NCI-H446 (cell line): ENCODE results near the gene AKTIP.
"Not testable (repeated sequence)": the region's sequence is repeated elsewhere in the genome, so short reads cannot be mapped to it uniquely, and the experiment has no call there.

ENCODE experiments used
- DNase-seq, 2 experiments: peaks; one replicate each; lab custom pipeline; 2025; lab: John Stamatoyannopoulos, UW

Gene AKTIP

GRCh38 chr16:53515811-53516210, 12.8 kb upstream of the AKTIP start:
- no peak for DNase-seq

GRCh38 chr16:53515259-53515658, 12.2 kb upstream of the AKTIP start:
- no peak for DNase-seq

- not testable (repeated sequence) for DNase-seq
Observed at GRCh38 chr16:53512795-53513194, 9.8 kb upstream of the AKTIP start.

- no peak for DNase-seq
Observed at GRCh38 chr16:53511403-53512280, 8.6 kb upstream of the AKTIP start.

GRCh38 chr16:53511084-53511402, 8.0 kb upstream of the AKTIP start:
- DNase-seq = no peak

- DNase-seq = no peak
Observed at GRCh38 chr16:53510704-53511070, 7.7 kb upstream of the AKTIP start.

GRCh38 chr16:53509906-53510703, 7.1 kb upstream of the AKTIP start:
- DNase-seq = peak in 1 of 2 experiments; percentile 50

GRCh38 chr16:53507464-53508179, 4.6 kb upstream of the AKTIP start:
- DNase-seq = no peak

- DNase-seq = no peak
Observed at GRCh38 chr16:53506254-53506653, 3.2 kb upstream of the AKTIP start.

GRCh38 chr16:53504665-53505064, 1.7 kb upstream of the AKTIP start:
- DNase-seq = no peak

- peak in 1 of 2 experiments; percentile 7 for DNase-seq
Observed at GRCh38 chr16:53503991-53504663, 1.1 kb upstream of the AKTIP start.

GRCh38 chr16:53503270-53503923, 388 bp upstream of the AKTIP start:
- DNase-seq = peak; percentile 96 to 98

GRCh38 chr16:53501216-53501859, 1.7 kb downstream of the AKTIP start:
- no peak for DNase-seq

GRCh38 chr16:53498984-53499383, 4.0 kb downstream of the AKTIP start:
- DNase-seq = no peak

- no peak for DNase-seq
Observed at GRCh38 chr16:53495325-53495724, 7.7 kb downstream of the AKTIP start.

- DNase-seq = no peak
Observed at GRCh38 chr16:53494636-53495035, 8.4 kb downstream of the AKTIP start.

GRCh38 chr16:53492503-53492902, 10.5 kb downstream of the AKTIP start:
- no peak for DNase-seq

- DNase-seq = no peak
Observed at GRCh38 chr16:53489755-53490154, 13.3 kb downstream of the AKTIP start.

- DNase-seq = no peak
Observed at GRCh38 chr16:53486230-53486629, 16.8 kb downstream of the AKTIP start.

- DNase-seq = no peak
Observed at GRCh38 chr16:53484542-53484941, 18.5 kb downstream of the AKTIP start.

GRCh38 chr16:53482123-53482522, 20.9 kb downstream of the AKTIP start:
- no peak for DNase-seq
